Ishikawa (cell line): ENCODE data around the gene PIEZO2.

Experiments used
- EP300 ChIP-seq: IDR thresholded peaks from 2 replicates; pipeline ENCODE4 v1.6.1; 2012; ENCODE audit warnings: borderline replicate concordance
- RAD21 ChIP-seq: IDR thresholded peaks from 2 replicates; pipeline ENCODE4 v1.6.1; 2012; ENCODE audit warnings: low read depth
- YY1 ChIP-seq: IDR thresholded peaks from 2 replicates; pipeline ENCODE4 v1.6.1; 2012; ENCODE audit warnings: low read depth

DNA sequence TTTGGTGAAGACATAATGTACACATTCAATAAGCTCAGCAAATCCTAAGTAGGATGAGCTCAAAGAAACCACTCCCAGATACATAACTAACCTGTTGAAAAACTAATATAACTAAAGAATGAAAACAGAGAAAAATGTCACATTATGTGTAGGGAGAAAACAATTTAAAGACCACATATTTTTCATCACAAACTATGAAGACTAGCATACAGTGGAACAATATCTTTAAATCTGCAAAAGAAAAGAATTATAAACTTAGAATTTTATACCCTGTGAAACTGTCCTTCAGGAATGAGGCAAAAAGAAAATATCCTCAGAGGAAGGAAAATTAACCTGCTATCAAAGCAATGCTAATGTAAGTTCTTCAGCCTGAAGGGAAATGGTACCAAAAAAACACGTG lies 151.5 kb downstream of the PIEZO2 start:
- TF ChIP-seq EP300 (no peak), RAD21 (no peak), YY1 (no peak)
